HepG2 (cell line): ENCODE results near the gene PCGF3. TPM values are rescaled to one million over a fixed set of nuclear protein-coding genes. Genes with fewer than 3 reads are reported as not detected.

Experiments
- AGO1 ChIP-seq: fragments of 200-400 bp; formaldehyde crosslinking; IDR thresholded peaks from 2 replicates; pipeline ENCODE4 v1.6.1; 2017; ENCODE audit warnings: mild to moderate bottlenecking, low read depth, low read length, moderate library complexity; ENCODE audit not compliant: poor library complexity, severe bottlenecking
- AGO2 ChIP-seq: fragments of 200-400 bp; formaldehyde crosslinking; optimal IDR thresholded peaks from 2 replicates; pipeline ENCODE3; 2017; ENCODE audit warnings: mild to moderate bottlenecking, low read depth, low read length, moderate library complexity
- AHR ChIP-seq: IDR thresholded peaks from 2 replicates; pipeline ENCODE4 v1.6.1; 2018; ENCODE audit warnings: missing genetic modification reagents, missing compliant biosample characterization
- ARID4A ChIP-seq: sonication (generic); formaldehyde crosslinking; IDR thresholded peaks from 2 replicates; pipeline ENCODE4 v1.5.0; 2020; ENCODE audit warnings: mild to moderate bottlenecking, missing genetic modification reagents, borderline replicate concordance
- ATF2 ChIP-seq: sonication (generic); formaldehyde crosslinking; IDR thresholded peaks from 2 replicates; pipeline ENCODE4 v1.4.0; 2020; ENCODE audit warnings: missing genetic modification reagents
- DNMT1 ChIP-seq: sonication (generic); formaldehyde crosslinking; IDR thresholded peaks from 2 replicates; pipeline ENCODE4 v1.5.1; 2020; ENCODE audit warnings: mild to moderate bottlenecking, missing genetic modification reagents
- HOXA5 ChIP-seq: sonication (generic); formaldehyde crosslinking; IDR thresholded peaks from 2 replicates; pipeline ENCODE4 v1.4.0; 2020; ENCODE audit warnings: missing genetic modification reagents
- JARID2 ChIP-seq: sonication (generic); formaldehyde crosslinking; IDR thresholded peaks from 2 replicates; pipeline ENCODE4 v1.8.1; 2023; ENCODE audit warnings: missing genetic modification reagents, inconsistent platforms; ENCODE audit not compliant: insufficient replicate concordance
- MEIS1 ChIP-seq: sonication (generic); formaldehyde crosslinking; IDR thresholded peaks from 2 replicates; pipeline ENCODE4 v1.9.0; 2021; ENCODE audit warnings: mild to moderate bottlenecking, missing genetic modification reagents, moderate library complexity, borderline replicate concordance
- MTERF4 ChIP-seq: sonication (generic); formaldehyde crosslinking; IDR thresholded peaks from 2 replicates; pipeline ENCODE4 v1.8.0; 2023; ENCODE audit warnings: mild to moderate bottlenecking, missing genetic modification reagents
- POLR2A ChIP-seq, 2 experiments: IDR thresholded peaks; 2 replicates each; pipeline ENCODE4 v1.6.1; 2011; ENCODE audit warnings: low read depth in 2 of 2, low read length in 2 of 2, mild to moderate bottlenecking in 1 of 2, moderate library complexity in 1 of 2; ENCODE audit not compliant: insufficient read depth in 1 of 2
- POLR2AphosphoS5 ChIP-seq: IDR thresholded peaks from 2 replicates; pipeline ENCODE4 v1.6.1; 2012; ENCODE audit warnings: low read depth, low read length
- REL ChIP-seq: sonication (generic); formaldehyde crosslinking; conservative IDR thresholded peaks from 2 replicates; pipeline ENCODE4 v1.8.0; 2022; ENCODE audit warnings: mild to moderate bottlenecking, missing genetic modification reagents, moderate library complexity
- SAP130 ChIP-seq: IDR thresholded peaks from 2 replicates; pipeline ENCODE4 v1.6.1; 2016; ENCODE audit warnings: low read depth
- UBTF ChIP-seq: sonication (generic); formaldehyde crosslinking; IDR thresholded peaks from 2 replicates; pipeline ENCODE4 v1.4.0; 2020; ENCODE audit warnings: mild to moderate bottlenecking, missing genetic modification reagents
- ZBTB43 ChIP-seq: sonication (generic); formaldehyde crosslinking; conservative IDR thresholded peaks from 2 replicates; pipeline ENCODE4 v1.4.0; 2020; ENCODE audit warnings: missing genetic modification reagents
- ZNF20 ChIP-seq: sonication (generic); formaldehyde crosslinking; IDR thresholded peaks from 2 replicates; pipeline ENCODE4 v1.4.0; 2020; ENCODE audit warnings: mild to moderate bottlenecking, moderate library complexity, missing genetic modification reagents
- ZNF44 ChIP-seq: sonication (generic); formaldehyde crosslinking; IDR thresholded peaks from 2 replicates; pipeline ENCODE4 v1.5.1; 2020; ENCODE audit warnings: mild to moderate bottlenecking, missing genetic modification reagents
- polyA plus RNA-seq, 8 experiments: library from polyadenylated mRNA; depleted of rRNA in 3 of 8; stranded (reverse) in 7 of 8; unstranded in 1 of 8; fragments of >200 nt; fragmentation: Illumina TruSeq in 4 of 8; extraction: Trizol in 4 of 8; gene quantifications; 2 replicates each; pipeline versions ENCODE4 v1.2.1 to v1.2.3, GENCODE V29; 2011 to 2016; ENCODE audit warnings: low read depth in 4 of 8, missing spikeins in 1 of 8, mixed read lengths in 1 of 8; ENCODE audit not compliant: insufficient read depth in 1 of 8
- total RNA-seq, 5 experiments: library from RNA; depleted of rRNA; stranded (reverse); fragments of >200 nt; fragmentation: Illumina TruSeq; extraction: Trizol; gene quantifications; 2 replicates each; pipeline ENCODE4 v1.2.3, GENCODE V29; 2016; ENCODE audit warnings: low read depth in 1 of 5

The PCGF3 gene
- total and polyA plus RNA-seq, 2 of the 13 experiments (the other 11 are each of a cell fraction or from before 2014, with no cell fraction given), result 28.6 to 66.2 TPM

DNA sequence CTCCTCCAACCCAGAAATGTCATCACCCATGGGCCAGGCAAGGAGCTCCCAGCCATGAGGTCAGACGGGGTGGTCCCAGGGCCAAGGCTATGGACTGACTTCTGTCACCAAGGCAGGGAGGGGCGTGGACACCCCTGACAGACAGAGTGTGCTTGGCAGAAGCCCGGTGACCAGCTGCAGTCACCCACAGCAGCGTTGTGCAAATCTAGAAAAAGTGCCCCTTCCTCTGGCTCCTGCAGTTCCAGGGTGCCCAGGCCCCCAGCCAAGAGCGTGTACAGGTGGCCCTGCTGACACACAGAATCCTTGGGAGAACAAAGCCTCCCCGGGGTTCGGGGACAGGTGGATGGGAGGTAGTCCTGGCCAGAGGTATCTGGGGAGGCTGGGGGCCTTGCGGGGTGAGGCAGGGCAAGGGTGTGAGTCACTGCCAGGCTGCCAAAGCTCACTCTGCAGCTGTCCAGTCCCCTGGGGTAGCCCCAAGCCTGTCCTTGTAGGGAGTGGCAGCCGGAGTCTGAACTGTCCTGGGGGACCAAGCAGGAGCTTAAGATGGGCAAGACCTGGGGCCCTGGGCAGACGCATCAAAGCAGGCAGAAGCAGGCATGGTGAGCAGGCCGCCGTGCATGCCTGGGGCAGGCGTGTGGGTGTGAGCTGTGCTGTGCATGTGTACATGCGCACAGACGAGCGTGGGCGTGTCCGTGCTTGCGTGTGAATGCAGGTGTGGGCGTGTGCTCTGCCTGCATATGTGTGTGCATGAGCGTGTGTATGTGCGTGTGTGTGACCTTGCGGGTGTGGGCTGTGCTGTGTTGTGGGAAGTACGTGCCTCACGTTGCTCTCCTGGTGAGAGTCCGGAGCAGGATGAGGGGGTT, 28.0 kb upstream of the PCGF3 start (continued):
- TF ChIP-seq MEIS1 (CRISPR knock-in tag) (no peak), ARID4A (CRISPR knock-in tag) (peak; percentile 27; the same call in 1 of the 2 replicates), UBTF (CRISPR knock-in tag) (peak; percentile 23; the same call in 1 of the 2 replicates), SAP130 (CRISPR knock-in tag) (peak; percentile 10; the same call in 1 of the 2 replicates), ZBTB43 (CRISPR knock-in tag) (0 out of 2 replicates have a peak, but pooled peaks have one; percentile 45), JARID2 (CRISPR knock-in tag) (no peak), AGO1 (peak; percentile 93), POLR2AphosphoS5 (peak; percentile 43; the same call in 1 of the 2 replicates), REL (CRISPR knock-in tag) (0 out of 2 replicates have a peak, but pooled peaks have one; percentile 48), MTERF4 (CRISPR knock-in tag) (no peak), DNMT1 (CRISPR knock-in tag) (no peak), AHR (CRISPR knock-in tag) (peak; percentile 83; the same call in 1 of the 2 replicates), AGO2 (peak; percentile 86), ZNF44 (CRISPR knock-in tag) (peak; percentile 85; the same call in 1 of the 2 replicates), ATF2 (CRISPR knock-in tag) (0 out of 2 replicates have a peak, but pooled peaks have one; percentile 34), ZNF20 (CRISPR knock-in tag) (no peak), HOXA5 (no peak), POLR2A (IDR thresholded peaks at IDR 0.05; ENCODE audit: insufficient read depth in 1 of 2, low read depth in 2 of 2, low read length in 2 of 2) (peak in 1 of 2 experiments; percentile 61; a peak in 2 of 4 replicates)
